ENCODE results near the gene AQP1. TPM values are rescaled to one million over a fixed set of nuclear protein-coding genes. Genes with fewer than 3 reads are reported as not detected.

AQP1 gene
- 6.0 and 6.7 TPM in 2 replicates for total RNA-seq
- long read RNA-seq, partial matches to known transcripts: 0 of 4 reads
- long read RNA-seq, other reads (novel, unspliced or antisense): 3 of 4 reads

GRCh38 chr7:30911561-30911969, at the start of gene AQP1:
Gene AQP1, plus strand, starts transcription at chr7:30911853. Its CDS starts 57 bp downstream, at chr7:30911910.
- H3K4me1 Mint-ChIP-seq (ENCODE audit: unreplicated experiment): peaks cover 35% of the 10 kb centered on the region

GRCh38 chr7:30862995-30863705, 48.5 kb upstream of the AQP1 start:
- peaks cover 13% of the 10 kb centered on the region for H3K4me1 Mint-ChIP-seq (ENCODE audit: unreplicated experiment)
- peaks cover 3% of the 10 kb centered on the region for H3K27me3 Mint-ChIP-seq (ENCODE audit: unreplicated experiment)
- no peak for TF ChIP-seq CTCF (IDR thresholded peaks at IDR 0.05)
- no peak for DNase-seq (ENCODE audit: extremely low spot score, unreplicated experiment)
- no peak overlapping the region for H3K4me3 Mint-ChIP-seq (ENCODE audit: unreplicated experiment)
- H3K9me3 Mint-ChIP-seq (ENCODE audit: unreplicated experiment): no peaks in the 10 kb centered on the region
- peaks cover 2% of the 10 kb centered on the region for H3K36me3 Mint-ChIP-seq (ENCODE audit: unreplicated experiment)
- no peak overlapping the region for H3K27ac Mint-ChIP-seq (ENCODE audit: unreplicated experiment)

More at GRCh38 chr7:30911561-30911969, at the start of gene AQP1:
- no peak for DNase-seq (ENCODE audit: extremely low spot score, unreplicated experiment)
- TF ChIP-seq CTCF (IDR thresholded peaks at IDR 0.05): no peak
- Mint-ChIP-seq H3K27ac (ENCODE audit: unreplicated experiment) (no peak within 1 kb of the TSS), H3K4me3 (ENCODE audit: unreplicated experiment) (peak within 1 kb of the TSS; percentile 26), H3K9me3 (ENCODE audit: unreplicated experiment) (no peaks in the 10 kb centered on the region), H3K27me3 (ENCODE audit: unreplicated experiment) (no peaks in the 10 kb centered on the region), H3K36me3 (ENCODE audit: unreplicated experiment) (no peaks in the 10 kb centered on the region)

GRCh38 chr7:30863706-30864035, 48.0 kb upstream of the AQP1 start:
- TF ChIP-seq CTCF (IDR thresholded peaks at IDR 0.05): no peak
- DNase-seq (ENCODE audit: extremely low spot score, unreplicated experiment): no peak
- H3K36me3 Mint-ChIP-seq (ENCODE audit: unreplicated experiment): peaks cover 2% of the 10 kb centered on the region
- no peaks in the 10 kb centered on the region for H3K9me3 Mint-ChIP-seq (ENCODE audit: unreplicated experiment)
- H3K4me1 Mint-ChIP-seq (ENCODE audit: unreplicated experiment): peaks cover 13% of the 10 kb centered on the region
- H3K27me3 Mint-ChIP-seq (ENCODE audit: unreplicated experiment): peaks cover 3% of the 10 kb centered on the region
- H3K27ac Mint-ChIP-seq (ENCODE audit: unreplicated experiment): no peak overlapping the region
- peak overlapping the region; percentile 10 for H3K4me3 Mint-ChIP-seq (ENCODE audit: unreplicated experiment)

GRCh38 chr7:30864101-30864500, 47.6 kb upstream of the AQP1 start:
- H3K36me3 Mint-ChIP-seq (ENCODE audit: unreplicated experiment): peaks cover 2% of the 10 kb centered on the region
- no peak for DNase-seq (ENCODE audit: extremely low spot score, unreplicated experiment)
- peaks cover 13% of the 10 kb centered on the region for H3K4me1 Mint-ChIP-seq (ENCODE audit: unreplicated experiment)
- no peak overlapping the region for H3K4me3 Mint-ChIP-seq (ENCODE audit: unreplicated experiment)
- TF ChIP-seq CTCF (IDR thresholded peaks at IDR 0.05): no peak
- peaks cover 3% of the 10 kb centered on the region for H3K27me3 Mint-ChIP-seq (ENCODE audit: unreplicated experiment)
- H3K9me3 Mint-ChIP-seq (ENCODE audit: unreplicated experiment): no peaks in the 10 kb centered on the region
- H3K27ac Mint-ChIP-seq (ENCODE audit: unreplicated experiment): no peak overlapping the region

- H3K9me3 Mint-ChIP-seq (ENCODE audit: unreplicated experiment): no peaks in the 10 kb centered on the region
- DNase-seq (ENCODE audit: extremely low spot score, unreplicated experiment): no peak
- peaks cover 3% of the 10 kb centered on the region for H3K27me3 Mint-ChIP-seq (ENCODE audit: unreplicated experiment)
- H3K4me3 Mint-ChIP-seq (ENCODE audit: unreplicated experiment): no peak overlapping the region
- H3K27ac Mint-ChIP-seq (ENCODE audit: unreplicated experiment): no peak overlapping the region
- peaks cover 13% of the 10 kb centered on the region for H3K4me1 Mint-ChIP-seq (ENCODE audit: unreplicated experiment)
- no peak for TF ChIP-seq CTCF (IDR thresholded peaks at IDR 0.05)
- H3K36me3 Mint-ChIP-seq (ENCODE audit: unreplicated experiment): peaks cover 2% of the 10 kb centered on the region
These were observed 46.6 kb upstream of the AQP1 start for GRCh38 chr7:30865076-30865475.
